GM12878 (cell line): ENCODE results near the gene CYP4Z1. TPM values are rescaled to one million over a fixed set of nuclear protein-coding genes. Genes with fewer than 3 reads are reported as not detected.

Experiments used
- ATAC-seq: fragments of 200-7000 bp; cut with Tn5 transposase; 3 replicates; pipeline ENCODE4 v1.9.1; 2020; ENCODE audit warnings: mild to moderate bottlenecking, moderate library complexity
- BruUV-seq: library from RNA; stranded (reverse); fragments of 400-500 nt; replicated peaks from 2 replicates; lab custom pipeline; 2021; lab: Mats Ljungman, UMichigan
- CTCF ChIA-PET: fragments of 300-600 bp; sonication (Branson Sonifier 250); formaldehyde crosslinking; extraction: SDS; loops from one replicate; lab custom pipeline; 2021; ENCODE audit warnings: inconsistent platforms; lab: Yijun Ruan, JAX
- POLR2A ChIA-PET: fragments of 350-600 bp; formaldehyde crosslinking; extraction: SDS; loops from one replicate; lab custom pipeline; 2021; ENCODE audit warnings: inconsistent platforms; lab: Charles Lee
- RAD21 ChIA-PET: fragments of 300-600 bp; sonication (Branson Sonifier 250); formaldehyde crosslinking; loops from one replicate; lab custom pipeline; 2023; ENCODE audit warnings: antibody characterized with exemption; ENCODE audit not compliant: unreplicated experiment; lab: Charles Lee
- SMC1A ChIA-PET: fragments of 300-600 bp; sonication (Branson Sonifier 250); formaldehyde crosslinking; loops from one replicate; lab custom pipeline; 2023; ENCODE audit not compliant: unreplicated experiment, uncharacterized antibody; lab: Charles Lee
- DNase-seq: peaks from one replicate; pipeline ENCODE4 v3.0.0-alpha.2; 2011; ENCODE audit warnings: low read depth, low spot score
- FAIRE-seq: peaks from 3 replicates; lab custom pipeline; 2011; peaks lifted over from hg19 to GRCh38; lab: Jason Lieb, UNC
- H2AFZ ChIP-seq: 2 replicates; pipeline ENCODE4 v1.6.0; 2011; ENCODE audit warnings: low read depth, low read length, control low read depth; ENCODE audit not compliant: control insufficient read depth
- H3K27ac ChIP-seq: 2 replicates; pipeline ENCODE4 v1.5.1; 2011; ENCODE audit warnings: control low read depth; ENCODE audit not compliant: control insufficient read depth, insufficient read depth
- H3K27me3 ChIP-seq, 2 experiments: replicated peaks in 1 of 2; 2 replicates each; pipeline versions ENCODE4 v1.6.0 to v1.6.1; 2011; ENCODE audit warnings: low read length in 1 of 2; ENCODE audit not compliant: control insufficient read depth in 2 of 2, insufficient read depth in 2 of 2
- H3K36me3 ChIP-seq, 2 experiments: 2 replicates each; pipeline ENCODE4 v1.5.1; 2011; ENCODE audit warnings: low read length in 1 of 2; ENCODE audit not compliant: control insufficient read depth in 2 of 2, insufficient read depth in 2 of 2
- H3K4me1 ChIP-seq: 2 replicates; pipeline ENCODE4 v1.6.1; 2011; ENCODE audit warnings: mild to moderate bottlenecking, low read length, moderate library complexity, mixed read lengths; ENCODE audit not compliant: control insufficient read depth, insufficient read depth
- H3K4me2 ChIP-seq: 2 replicates; pipeline ENCODE4 v1.6.0; 2011; ENCODE audit warnings: control low read depth; ENCODE audit not compliant: control insufficient read depth, insufficient read depth
- H3K4me3 ChIP-seq: fragments of 200-600 bp; sonication (generic); 2 replicates; pipeline ENCODE4 v1.5.1; 2016
- H3K79me2 ChIP-seq: 2 replicates; pipeline ENCODE4 v1.6.0; 2011; ENCODE audit warnings: low read length; ENCODE audit not compliant: control insufficient read depth, insufficient read depth
- H3K9ac ChIP-seq: 2 replicates; pipeline ENCODE4 v1.8.0; 2011; ENCODE audit warnings: low read length, control low read depth, mixed read lengths; ENCODE audit not compliant: control insufficient read depth, insufficient read depth
- H3K9me3 ChIP-seq: replicated peaks from 3 replicates; pipeline ENCODE4 v1.5.1; 2011; ENCODE audit warnings: mild to moderate bottlenecking, low read length; ENCODE audit not compliant: control insufficient read depth, insufficient read depth
- H4K20me1 ChIP-seq: 2 replicates; pipeline ENCODE4 v1.6.0; 2011; ENCODE audit not compliant: control insufficient read depth, insufficient read depth
- BACH1 ChIP-seq: fragments of 450-650 bp; IDR thresholded peaks from 2 replicates; pipeline ENCODE4 v1.6.1; 2017; ENCODE audit warnings: mild to moderate bottlenecking, borderline replicate concordance
- CHD2 ChIP-seq: IDR thresholded peaks from 2 replicates; pipeline ENCODE4 v1.6.1; 2011; ENCODE audit warnings: low read depth, low read length, improper control_type of control experiment, borderline replicate concordance
- ETV6 ChIP-seq, 2 experiments: fragments of 450-650 bp in 1 of 2; IDR thresholded peaks in 1 of 2; conservative IDR thresholded peaks in 1 of 2; 2 replicates each; pipeline ENCODE4 v1.6.1; 2014; ENCODE audit warnings: antibody characterized with exemption in 1 of 2, borderline replicate concordance in 1 of 2, low read depth in 1 of 2, mild to moderate bottlenecking in 1 of 2, moderate library complexity in 1 of 2
- JUND ChIP-seq: IDR thresholded peaks from 2 replicates; pipeline ENCODE4 v1.6.1; 2012; ENCODE audit warnings: low read depth, mild to moderate bottlenecking, low read length, improper control_type of control experiment, moderate library complexity
- PBX3 ChIP-seq: IDR thresholded peaks from 2 replicates; pipeline ENCODE4 v1.6.1; 2011; ENCODE audit warnings: mild to moderate bottlenecking, low read depth, low read length, moderate library complexity; ENCODE audit not compliant: insufficient replicate concordance
- RELB ChIP-seq: fragments of 450-650 bp; IDR thresholded peaks from 2 replicates; pipeline ENCODE4 v1.6.1; 2017; ENCODE audit warnings: low read depth, mild to moderate bottlenecking, moderate library complexity
- SMAD5 ChIP-seq: IDR thresholded peaks from 2 replicates; pipeline ENCODE4 v1.6.1; 2016; ENCODE audit warnings: antibody characterized with exemption, low read depth
- SMARCA5 ChIP-seq: fragments of 450-650 bp; IDR thresholded peaks from 2 replicates; pipeline ENCODE4 v1.6.1; 2017; ENCODE audit warnings: mild to moderate bottlenecking
- SMC3 ChIP-seq: IDR thresholded peaks from 2 replicates; pipeline ENCODE4 v1.6.1; 2011; ENCODE audit warnings: low read length, improper control_type of control experiment, borderline replicate concordance
- WGBS: methylation state at CpG from one replicate; pipeline ENCODE4 v1.1.6; 2016; ENCODE audit warnings: low lambda C conversion rate; ENCODE audit not compliant: insufficient replicate concordance, insufficient coverage; ENCODE audit errors: missing lambda C conversion rate; 5-methylcytosine and 5-hydroxymethylcytosine counted together
- in situ Hi-C: fragments of 300-500 bp; cut with MboI; formaldehyde crosslinking; loops from 9 replicates; pipeline ENCODE4 v1.14.3; 2018; ENCODE audit warnings: mixed read lengths
- intact Hi-C: fragments of 100-400 bp; cut with micrococcal nuclease; formaldehyde crosslinking; loops from one replicate; pipeline ENCODE4 v1.14.2; 2022; ENCODE audit not compliant: unreplicated experiment
- polyA plus RNA-seq, 11 experiments: library from polyadenylated mRNA; depleted of rRNA in 4 of 11; unstranded in 6 of 11; stranded (reverse) in 5 of 11; fragments of >200 nt; fragmentation: Nextera tagmentation in 4 of 11; fragmentation: Illumina TruSeq in 1 of 11; extraction: Ambion mirVana in 4 of 11; extraction: Trizol in 1 of 11; gene quantifications; 1 replicate in 1 of 11; 2 replicates in 10 of 11; pipeline versions ENCODE4 v1.2.1 to v1.2.3, GENCODE V29; 2011 to 2016; ENCODE audit warnings: inconsistent platforms in 2 of 11, missing spikeins in 2 of 11, low read depth in 1 of 11
- total RNA-seq, 4 experiments: library from RNA; depleted of rRNA in 3 of 4; stranded (reverse); fragments of >200 nt in 3 of 4; fragmentation: Illumina TruSeq in 1 of 4; extraction: Trizol in 1 of 4; gene quantifications; 2 replicates each; pipeline versions ENCODE4 v1.2.1 to v1.2.3, GENCODE V29; 2013 to 2021

The CYP4Z1 gene
- total and polyA plus RNA-seq, 10 of the 15 experiments (the other 5 are each of a cell fraction or from before 2014, with no cell fraction given) = not detected

GRCh38 chr1:47031585-47031984 lies 35.4 kb upstream of the CYP4Z1 start:
- no peak overlapping the region for H3K9ac ChIP-seq
- no peaks in the 10 kb centered on the region for H3K79me2 ChIP-seq
- no TSS peak for BruUV-seq
- 31% methylated on average over 3 of the region's 3 CpGs for WGBS
- H3K4me2 ChIP-seq = no peak overlapping the region
- H3K9me3 ChIP-seq = no peaks in the 10 kb centered on the region
- no peak for TF ChIP-seq BACH1
- TF ChIP-seq JUND = no peak
- TF ChIP-seq CHD2 = no peak
- no peak for TF ChIP-seq PBX3
- no peak for TF ChIP-seq SMAD5
- no peak for TF ChIP-seq RELB
- no peak for TF ChIP-seq SMARCA5
- no peak for TF ChIP-seq ETV6 (conservative IDR thresholded peaks at IDR 0.05 in 1 of 2, IDR thresholded peaks at IDR 0.05 in 1 of 2; ENCODE audit: borderline replicate concordance in 1 of 2, low read depth in 1 of 2)
- TF ChIP-seq SMC3 = no peak
- no peaks in the 10 kb centered on the region for H4K20me1 ChIP-seq
- intact Hi-C loops (no loop called here), in situ Hi-C loops (no loop called here)
- H3K27me3 ChIP-seq = no peaks in the 10 kb centered on the region
- CTCF ChIA-PET = no interaction called here
- H3K4me1 ChIP-seq = no peaks in the 10 kb centered on the region
- RAD21 ChIA-PET = no interaction called here
- H3K4me3 ChIP-seq = no peak overlapping the region
- no peak for DNase-seq
- H3K27ac ChIP-seq = no peak overlapping the region
- no peak for FAIRE-seq
- POLR2A ChIA-PET = no interaction called here
- SMC1A ChIA-PET = no interaction called here
- ATAC-seq = no peak
- H3K36me3 ChIP-seq = no peaks in the 10 kb centered on the region
- H2AFZ ChIP-seq = no peak overlapping the region
